H54 (cell line): ENCODE results near the gene WDR70.
"Not testable (repeated sequence)": the region's sequence is repeated elsewhere in the genome, so short reads cannot be mapped to it uniquely, and the experiment has no call there.

Source experiments
- DNase-seq: peaks from one replicate; pipeline ENCODE4 v3.0.0; 2011; ENCODE audit warnings: low spot score, mixed read lengths; ENCODE audit not compliant: insufficient read length
- FAIRE-seq: peaks from 3 replicates; lab custom pipeline; 2011; peaks lifted over from hg19 to GRCh38; lab: Jason Lieb, UNC
- POLR2A ChIP-seq: IDR thresholded peaks from 2 replicates; pipeline ENCODE4 v1.6.1; 2011; ENCODE audit warnings: low read depth, mild to moderate bottlenecking, low read length

Gene WDR70

GRCh38 chr5:37514946-37515345, 135.8 kb downstream of the WDR70 start:
- no peak for DNase-seq
- FAIRE-seq, result peak; percentile 6
- TF ChIP-seq POLR2A, result no peak

- DNase-seq (no peak), FAIRE-seq (no peak)
- no peak for TF ChIP-seq POLR2A
These were observed 138.6 kb downstream of the WDR70 start for GRCh38 chr5:37517686-37518085.

GRCh38 chr5:37518356-37518755, 139.2 kb downstream of the WDR70 start:
- peak; percentile 41 for FAIRE-seq
- not testable (repeated sequence) for DNase-seq

GRCh38 chr5:37519304-37519703, 140.2 kb downstream of the WDR70 start:
- no peak for DNase-seq
- TF ChIP-seq POLR2A, result no peak
- no peak for FAIRE-seq

- DNase-seq (no peak), FAIRE-seq (no peak)
- no peak for TF ChIP-seq POLR2A
These were observed 140.7 kb downstream of the WDR70 start for GRCh38 chr5:37519807-37520206.

DNA sequence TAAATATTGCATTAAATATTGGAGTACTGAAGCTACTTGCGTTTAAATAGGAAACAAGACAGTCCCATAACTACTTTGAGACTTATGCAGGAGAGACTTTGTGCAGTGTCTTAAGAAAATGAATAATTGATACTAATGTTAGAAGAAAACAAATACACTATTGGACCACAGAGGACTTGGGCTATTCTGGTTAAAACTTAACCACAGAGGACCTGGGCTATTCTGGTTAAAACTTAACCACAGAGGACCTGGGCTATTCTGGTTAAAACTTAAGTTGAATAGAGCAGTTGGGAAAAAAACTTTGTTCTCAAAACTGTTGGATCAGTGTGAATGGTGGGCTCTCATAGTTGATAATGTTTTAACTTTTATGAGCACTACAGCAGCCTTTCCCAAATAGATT, 141.7 kb downstream of the WDR70 start:
- FAIRE-seq (no peak), DNase-seq (no peak)
- TF ChIP-seq POLR2A, result no peak

DNA sequence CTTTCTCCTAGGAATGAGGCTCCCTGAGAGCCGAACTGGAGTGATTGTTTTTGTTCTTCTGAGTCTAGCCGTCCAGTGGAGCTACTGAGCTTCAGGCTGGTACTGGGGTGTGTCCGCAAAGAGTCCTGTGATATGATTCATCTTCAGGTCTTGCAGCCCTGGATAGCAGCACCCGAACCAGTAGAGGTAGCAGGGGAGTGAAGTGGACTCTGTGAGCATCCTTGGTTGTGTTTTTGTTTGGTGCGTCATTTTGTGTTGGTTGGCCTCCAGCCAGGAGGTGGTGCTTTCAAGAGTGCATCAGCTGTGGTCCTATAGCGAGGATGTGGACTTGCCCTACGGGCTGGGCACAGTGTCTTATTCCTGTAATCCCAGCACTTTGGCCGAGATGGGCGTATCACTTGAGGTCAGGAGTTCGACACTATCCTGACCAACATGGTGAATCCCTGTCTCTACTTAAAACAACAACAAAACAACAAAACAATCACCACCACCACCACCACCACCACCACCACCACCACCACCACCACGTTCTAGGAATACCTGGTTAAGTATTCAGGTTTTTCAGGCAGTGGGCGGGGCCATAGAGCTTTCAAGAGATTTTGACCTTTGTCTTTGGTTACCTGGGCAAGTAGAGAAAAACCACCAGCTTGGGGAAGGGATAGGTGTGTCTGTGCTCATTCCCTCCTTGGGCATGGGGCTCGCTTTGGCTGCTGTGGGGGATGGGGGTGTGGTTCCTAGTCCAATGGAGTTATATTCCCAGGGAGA, 154.0 kb downstream of the WDR70 start:
- FAIRE-seq (peak; percentile 100), DNase-seq (peak; percentile 36)
- no peak for TF ChIP-seq POLR2A

GRCh38 chr5:37533851-37534250, 154.7 kb downstream of the WDR70 start:
- FAIRE-seq (peak; percentile 100), DNase-seq (peak; percentile 31)
- no peak for TF ChIP-seq POLR2A

- no peak for TF ChIP-seq POLR2A
- peak; percentile 36 for FAIRE-seq
These were observed 160.3 kb downstream of the WDR70 start for GRCh38 chr5:37539459-37539858.

DNA sequence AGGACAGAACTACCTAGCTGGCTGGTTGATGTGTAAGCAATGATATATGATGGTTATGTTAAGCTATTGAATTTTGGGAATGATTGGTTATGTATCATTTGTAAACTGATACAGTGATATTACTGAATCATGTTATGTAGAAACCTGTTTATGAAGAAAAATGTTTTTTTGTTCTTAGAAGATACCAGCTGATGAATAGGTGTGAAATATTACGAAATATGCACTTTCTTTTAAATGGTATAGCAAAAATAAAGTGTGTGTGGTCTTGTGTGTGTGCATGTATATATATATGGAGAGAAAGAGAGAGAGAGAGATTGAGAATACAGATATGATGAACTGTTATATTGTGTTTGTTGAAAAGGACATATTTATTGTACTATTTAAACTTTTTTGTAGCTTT, 164.1 kb downstream of the WDR70 start:
- TF ChIP-seq POLR2A, result no peak
- no peak for DNase-seq
- peak; percentile 65 for FAIRE-seq

More at GRCh38 chr5:37539459-37539858, 160.3 kb downstream of the WDR70 start:
- no peak for DNase-seq

DNA sequence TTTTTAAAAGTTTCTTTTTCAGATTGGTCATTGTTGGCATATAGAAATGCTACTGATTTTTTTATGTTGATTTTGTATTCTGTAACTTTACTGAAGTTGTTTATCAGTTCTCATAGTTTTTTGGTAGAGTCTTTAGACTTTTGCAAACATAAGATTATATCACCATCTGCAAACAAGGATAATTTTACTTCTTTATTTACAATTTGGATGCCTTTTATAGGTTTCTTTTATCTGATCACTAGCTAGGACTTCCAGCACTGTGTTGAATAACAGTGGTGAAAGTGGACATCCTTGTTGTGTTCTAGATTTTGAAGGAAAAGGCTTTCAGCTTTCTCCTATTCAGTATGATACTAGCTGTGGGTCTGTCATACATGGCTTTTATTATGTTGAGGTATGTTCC, 170.3 kb downstream of the WDR70 start:
- no peak for TF ChIP-seq POLR2A
- no peak for DNase-seq
- peak; percentile 36 for FAIRE-seq

GRCh38 chr5:37552161-37552560, 173.0 kb downstream of the WDR70 start:
- FAIRE-seq (peak; percentile 70), DNase-seq (no peak)
- no peak for TF ChIP-seq POLR2A

DNA sequence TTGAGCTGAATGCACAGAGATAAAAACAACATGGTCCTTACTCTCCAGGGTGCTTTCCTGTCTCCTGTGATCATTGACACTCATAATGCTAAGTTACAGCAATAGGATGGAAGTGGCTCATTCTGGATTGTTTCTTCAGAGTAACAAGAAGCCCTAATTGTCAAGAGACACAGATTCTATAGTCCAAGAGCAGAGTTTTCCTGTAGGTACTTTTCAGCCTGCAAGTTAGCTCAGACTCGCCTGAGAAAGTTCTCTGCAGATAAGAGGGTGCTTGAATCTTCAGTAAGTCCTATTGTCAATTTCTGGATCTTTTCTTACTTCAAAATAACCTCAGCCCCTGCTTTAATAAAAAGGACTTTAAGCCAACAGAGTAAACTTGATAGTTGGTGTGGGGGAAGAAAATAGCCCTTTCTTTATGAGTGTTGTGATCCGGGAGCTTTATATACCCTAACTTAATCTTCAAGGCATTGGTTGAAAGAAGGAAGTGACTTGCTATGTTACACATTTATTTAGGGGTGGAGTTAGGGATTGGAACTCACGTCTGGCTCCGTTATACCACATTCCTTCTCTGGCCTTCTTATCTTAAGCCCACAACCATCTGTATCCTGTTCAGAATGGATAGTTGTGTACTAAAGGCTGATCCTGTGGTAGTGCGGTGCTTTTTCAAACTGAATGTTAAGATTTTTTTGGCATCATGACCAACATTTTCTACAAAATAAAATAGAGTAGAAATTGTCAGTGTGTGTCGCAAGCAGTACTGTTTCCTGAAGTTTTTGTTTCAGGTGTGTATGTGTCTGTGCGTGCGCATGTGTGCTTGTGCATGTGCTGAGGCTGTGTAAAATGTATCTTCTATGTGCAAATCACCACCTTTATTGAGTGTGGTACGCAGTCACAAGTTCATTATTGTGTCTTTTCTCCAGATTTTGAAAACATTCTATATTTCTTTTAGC, 173.9 kb downstream of the WDR70 start:
- FAIRE-seq (peak; percentile 83), DNase-seq (no peak)
- TF ChIP-seq POLR2A, result no peak

- no peak for TF ChIP-seq POLR2A
- DNase-seq (no peak), FAIRE-seq (peak; percentile 71)
These were observed 174.7 kb downstream of the WDR70 start for GRCh38 chr5:37553720-37554404.
